NCI-H2107 (cell line): Measurements from ENCODE around the gene UTS2B.

Source experiments
- DNase-seq: peaks from one replicate; lab custom pipeline; 2025; lab: John Stamatoyannopoulos, UW

UTS2B gene, protein sequence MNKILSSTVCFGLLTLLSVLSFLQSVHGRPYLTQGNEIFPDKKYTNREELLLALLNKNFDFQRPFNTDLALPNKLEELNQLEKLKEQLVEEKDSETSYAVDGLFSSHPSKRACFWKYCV

DNA sequence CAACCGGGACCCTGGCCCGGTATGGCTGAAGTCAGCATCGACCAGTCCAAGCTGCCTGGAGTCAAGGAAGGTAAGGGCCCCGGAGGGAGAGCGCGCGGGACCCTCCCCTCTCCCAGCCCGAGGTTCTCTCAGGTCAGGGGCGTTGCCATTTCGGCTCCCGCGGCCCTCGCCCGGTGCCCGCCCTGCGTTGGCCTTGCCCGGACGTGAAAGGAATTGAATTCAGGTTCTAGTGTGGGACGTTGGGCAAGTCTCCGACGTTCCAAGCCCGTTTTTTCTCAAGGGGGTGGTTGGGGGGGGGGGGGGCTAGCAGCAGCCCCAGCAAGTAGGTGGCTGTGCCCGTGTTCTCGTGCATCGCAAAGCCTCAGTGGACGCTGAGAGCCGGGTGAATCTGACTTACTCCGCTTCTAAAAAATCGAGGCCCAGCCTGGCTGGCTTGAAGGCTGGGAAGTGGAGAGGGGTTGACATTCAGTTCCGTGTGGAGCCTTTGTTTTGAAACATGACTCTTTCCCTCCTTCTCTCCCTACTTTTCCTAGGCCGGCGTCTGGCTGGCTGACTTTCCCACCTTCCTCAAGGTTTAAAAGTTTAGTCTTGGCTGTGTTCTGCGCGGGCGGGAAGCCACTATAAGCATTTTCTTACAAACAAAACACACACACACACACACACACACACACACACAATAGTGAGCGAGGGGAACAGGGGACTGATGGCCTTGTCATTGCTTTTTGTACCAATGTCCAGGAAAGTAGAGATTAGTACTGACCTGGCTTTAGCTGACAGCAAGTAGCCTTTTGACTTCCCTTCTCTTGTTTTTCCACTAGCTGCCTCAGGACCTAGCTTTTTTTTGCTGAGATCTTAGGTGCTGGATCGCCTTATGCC, at the start of gene UTS2B:
TSS of gene UTS2B (minus strand) at position 873 of the 876 bp plus-strand sequence. CDS start 48,337 bp downstream, outside the sequence.
- peak; percentile 67 for DNase-seq

DNA sequence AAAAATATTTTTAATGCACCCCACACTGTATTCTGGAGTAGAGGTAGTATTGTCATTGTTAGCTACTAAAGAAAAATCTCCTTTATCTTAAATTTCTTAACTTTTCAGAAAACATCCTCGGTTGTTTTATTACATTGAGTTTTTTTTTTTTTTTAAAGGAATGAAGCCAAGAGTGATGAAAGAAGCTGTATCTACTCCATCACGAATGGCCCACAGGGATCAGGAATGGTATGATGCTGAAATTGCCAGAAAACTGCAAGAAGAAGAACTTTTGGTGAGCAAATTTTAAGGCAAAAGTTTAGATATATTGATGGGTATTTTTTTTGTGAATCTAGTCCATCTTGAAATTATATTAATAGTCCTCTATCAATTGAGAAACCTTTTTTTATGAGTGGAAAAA, 49.7 kb upstream of the UTS2B start:
- DNase-seq = no peak

DNA sequence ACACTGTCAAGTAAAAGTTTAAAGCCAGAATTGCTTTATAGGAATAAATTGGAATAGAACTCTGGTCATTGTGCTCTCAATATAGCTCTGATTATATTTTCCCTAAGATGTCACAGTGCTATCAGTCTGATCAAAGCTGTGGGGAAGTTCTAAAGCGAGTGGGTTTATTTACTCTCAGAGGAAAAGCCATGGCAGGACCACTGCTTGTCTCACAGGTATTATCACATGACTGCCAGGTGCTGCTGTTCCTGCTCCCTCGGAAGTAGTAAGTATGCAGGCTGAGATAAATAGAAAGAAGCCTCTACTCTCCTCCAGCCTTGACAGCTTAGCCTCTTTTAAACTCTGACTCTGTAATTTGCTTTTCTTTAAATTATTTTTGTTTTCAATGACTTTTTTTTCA, 49.1 kb upstream of the UTS2B start:
- no peak for DNase-seq

DNA sequence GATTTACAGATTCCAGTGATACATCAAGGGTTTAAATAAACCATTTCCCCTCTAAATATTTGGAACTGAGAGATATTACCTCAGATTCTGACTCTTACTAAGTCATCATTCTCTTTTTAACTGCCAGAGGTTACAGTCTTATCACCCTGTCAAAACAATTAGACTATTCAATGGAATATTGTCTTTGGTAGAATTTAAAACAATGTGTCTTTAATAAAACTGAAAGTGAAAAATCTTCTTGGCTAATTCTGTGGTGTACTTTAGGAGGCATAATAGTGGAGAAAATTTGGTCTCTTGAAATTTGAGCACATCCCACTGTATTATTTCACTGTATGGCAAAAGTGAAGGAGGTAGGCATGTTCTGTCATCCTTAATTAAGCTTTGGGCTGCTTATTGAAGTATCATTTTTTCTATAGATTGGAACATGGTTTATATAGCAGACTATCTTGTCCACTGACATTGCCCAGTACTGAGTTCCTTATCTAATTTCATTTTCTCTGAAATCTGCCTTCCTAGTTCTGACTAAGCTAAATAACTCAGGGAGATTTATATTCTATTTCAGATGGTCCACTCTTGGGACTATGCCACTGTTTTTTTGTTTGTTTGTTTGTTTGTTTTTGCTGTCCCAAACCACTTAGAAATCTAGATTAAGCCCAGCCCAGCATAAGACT, 48.0 kb upstream of the UTS2B start:
- DNase-seq = no peak

- no peak for DNase-seq
These were observed 46.3 kb upstream of the UTS2B start for GRCh38 chr3:191376516-191377141.

- DNase-seq = no peak
These were observed 43.0 kb upstream of the UTS2B start for GRCh38 chr3:191373327-191373726.

- DNase-seq = no peak
These were observed 41.8 kb upstream of the UTS2B start for GRCh38 chr3:191372122-191372521.

DNA sequence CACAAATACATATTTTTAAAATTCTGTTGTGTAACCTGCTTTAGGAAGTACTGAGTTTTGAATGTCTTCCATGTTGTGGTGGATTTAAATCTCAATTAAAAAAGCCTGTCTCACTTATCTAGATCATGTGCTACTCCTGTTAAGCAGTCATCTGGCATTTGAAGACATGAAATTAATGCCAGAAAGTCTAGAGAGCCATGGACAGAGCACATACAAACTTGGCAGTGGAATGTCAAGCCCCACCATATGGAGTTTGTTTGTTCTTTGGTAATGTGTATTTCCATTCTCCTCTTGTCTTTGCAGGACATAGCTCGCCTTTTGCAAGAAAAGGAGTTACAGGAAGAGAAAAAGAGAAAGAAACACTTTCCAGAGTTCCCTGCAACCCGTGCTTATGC, 39.3 kb upstream of the UTS2B start:
- no peak for DNase-seq

DNA sequence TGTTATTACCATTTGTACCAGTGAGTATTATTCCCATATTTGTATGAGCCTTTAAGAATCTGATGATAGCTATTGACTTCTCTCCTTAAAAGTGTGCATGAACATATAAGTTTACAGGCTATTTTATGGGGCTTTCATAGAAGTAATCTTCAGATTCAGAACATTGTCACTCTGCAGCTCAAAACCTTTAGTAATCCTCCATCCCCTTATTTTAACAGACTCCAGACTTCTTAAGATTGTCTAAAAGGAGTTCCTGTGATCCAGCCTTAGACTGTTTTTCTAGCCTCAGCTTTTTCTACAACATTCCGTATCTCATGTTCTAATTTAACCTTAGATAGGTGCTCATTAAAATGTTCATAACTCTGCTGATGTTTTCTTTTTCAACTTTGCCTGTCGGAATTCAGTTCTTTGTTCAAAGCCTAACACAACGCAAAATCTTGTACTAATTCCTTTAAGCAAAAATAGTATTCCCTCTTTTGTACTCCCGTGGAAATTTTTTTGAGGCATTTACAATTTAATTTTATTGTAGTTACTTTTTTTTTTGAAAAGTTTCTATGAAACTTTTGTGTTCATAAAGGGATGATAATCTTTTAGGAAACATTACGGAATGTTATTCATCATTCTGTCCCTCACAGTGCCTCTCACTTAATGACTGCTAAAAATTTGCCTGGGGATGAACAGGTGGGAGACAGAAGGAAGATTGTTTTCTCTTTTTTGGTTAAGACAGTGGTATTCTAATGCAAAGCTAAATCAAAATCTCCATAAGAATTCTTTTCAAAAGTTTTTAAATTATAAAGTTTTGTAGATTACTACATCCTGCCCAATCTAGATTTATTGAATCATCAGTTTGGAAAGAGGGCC, 38.7 kb upstream of the UTS2B start:
- no peak for DNase-seq

- no peak for DNase-seq
These were observed 36.3 kb upstream of the UTS2B start for GRCh38 chr3:191366675-191367074.

GRCh38 chr3:191363221-191363620, 32.9 kb upstream of the UTS2B start:
- no peak for DNase-seq

DNA sequence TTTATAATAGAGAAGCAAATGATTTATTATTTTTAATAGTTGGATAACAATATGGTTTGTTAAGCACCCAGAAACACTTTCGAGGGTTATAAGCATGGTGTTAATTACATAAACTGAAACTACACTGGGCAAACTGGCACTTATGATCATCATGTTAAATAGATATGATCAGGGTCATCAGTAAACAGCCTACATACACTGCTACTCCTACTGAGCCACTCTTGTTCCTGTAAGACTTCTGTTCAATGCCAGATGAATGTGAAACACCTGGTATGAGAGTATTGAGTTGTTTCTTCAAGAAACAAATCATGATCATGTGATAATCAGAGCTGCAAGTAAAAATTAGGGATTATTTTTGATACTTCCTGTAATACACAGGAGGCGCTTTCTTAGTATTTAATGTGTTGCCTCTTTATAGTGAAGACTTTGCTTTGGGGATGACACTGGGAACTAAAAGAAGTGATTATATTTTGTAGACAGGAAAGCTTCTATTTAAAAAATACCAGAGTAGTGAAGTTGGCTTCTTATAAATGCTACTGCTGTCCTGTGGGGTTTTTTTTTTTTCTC, 32.3 kb upstream of the UTS2B start:
- DNase-seq = no peak

GRCh38 chr3:191362037-191362436, 31.7 kb upstream of the UTS2B start:
- DNase-seq = no peak

DNA sequence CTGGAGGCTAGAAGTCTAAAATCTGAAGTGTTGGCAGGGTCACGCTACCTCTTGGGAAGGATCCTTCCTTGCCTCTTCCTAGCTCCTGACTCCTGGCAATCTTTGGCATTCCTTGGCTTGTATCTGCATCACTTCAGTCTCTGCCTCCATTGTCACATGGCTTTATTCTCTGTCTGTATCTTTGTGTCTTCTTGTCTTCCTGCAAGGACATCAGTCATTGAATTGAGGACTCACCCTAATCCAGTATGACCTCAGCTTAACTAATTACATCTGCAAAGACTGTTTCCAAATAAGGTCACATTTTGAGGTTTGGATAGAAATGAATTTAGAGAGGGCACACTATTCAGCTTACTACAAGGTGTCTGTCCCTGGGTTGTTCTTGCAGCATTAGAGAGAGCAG, 31.1 kb upstream of the UTS2B start:
- no peak for DNase-seq

DNA sequence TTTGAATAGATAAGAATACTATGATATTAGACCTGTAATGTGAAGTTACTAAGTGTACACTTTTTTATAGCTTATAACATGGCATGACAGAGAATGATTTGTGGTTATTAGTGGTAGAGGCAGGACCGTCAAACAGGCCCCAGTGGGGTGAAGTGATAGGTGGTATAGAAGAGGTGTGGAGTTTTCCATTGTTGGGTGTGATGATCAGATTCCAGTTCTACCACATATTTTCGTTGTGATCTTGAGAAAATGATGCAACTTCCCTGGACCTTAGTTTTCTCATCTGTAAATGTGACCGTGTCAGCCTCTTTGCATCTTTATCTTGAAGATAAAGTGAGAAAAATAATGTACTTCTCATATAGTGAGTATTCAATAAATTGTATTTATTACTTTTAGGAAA, 30.3 kb upstream of the UTS2B start:
- no peak for DNase-seq

GRCh38 chr3:191358929-191359328, 28.6 kb upstream of the UTS2B start:
- DNase-seq = no peak

- no peak for DNase-seq
These were observed 27.6 kb upstream of the UTS2B start for GRCh38 chr3:191357909-191358308.

DNA sequence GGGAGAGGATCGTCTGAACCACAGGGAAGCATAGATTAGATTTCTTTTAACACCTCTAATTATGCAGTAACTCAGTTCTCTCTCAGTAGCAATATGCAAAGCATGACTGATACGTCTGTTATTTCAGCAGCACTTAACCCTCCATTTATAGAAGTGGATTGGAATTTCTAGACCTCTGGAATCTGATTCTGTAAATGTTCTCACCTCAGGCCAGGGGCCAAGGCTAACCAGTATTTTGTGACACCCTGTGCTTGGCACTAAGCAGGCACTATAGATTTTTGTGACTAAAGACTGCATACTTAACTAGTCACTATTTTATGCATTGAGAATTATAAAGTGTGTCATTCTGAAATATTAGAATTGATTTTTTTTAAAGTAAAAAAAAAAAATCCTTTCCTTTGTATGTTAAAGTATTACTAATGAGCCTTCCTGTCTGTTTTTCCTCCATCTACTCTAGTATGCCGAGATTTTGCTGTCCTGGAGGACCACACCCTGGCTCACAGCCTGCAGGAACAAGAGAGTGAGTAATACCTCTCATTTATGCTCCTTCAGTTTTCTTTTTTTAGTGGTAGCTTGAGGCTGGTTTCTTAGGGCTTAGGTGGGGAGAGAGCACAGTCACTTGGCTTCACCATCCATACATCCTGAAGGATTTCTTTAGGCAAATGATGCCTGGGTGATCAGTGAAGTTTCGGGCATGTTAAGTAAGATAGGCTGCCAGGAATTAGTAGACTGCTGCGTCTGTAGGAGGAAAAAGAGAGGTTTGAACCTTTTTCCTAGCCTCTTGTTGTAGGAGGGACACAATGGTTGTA, 26.5 kb upstream of the UTS2B start:
- DNase-seq = no peak

- DNase-seq = no peak
These were observed 25.1 kb upstream of the UTS2B start for GRCh38 chr3:191355406-191355805.

GRCh38 chr3:191353022-191353777, 22.9 kb upstream of the UTS2B start:
- DNase-seq = no peak
